Retinal pigment epithelial cell (primary cell): ENCODE measurements around the gene GRIN2D.
"Not testable (repeated sequence)": the region's sequence is repeated elsewhere in the genome, so short reads cannot be mapped to it uniquely, and the experiment has no call there.

Experiments used
- DNase-seq: peaks from one replicate; pipeline ENCODE4 v3.0.0-alpha.2; 2010; ENCODE audit warnings: low read depth
- H3K4me3 ChIP-seq: 2 replicates; pipeline ENCODE4 v1.5.1; 2011; ENCODE audit warnings: mild to moderate bottlenecking, low read length, control low read depth, moderate library complexity
- TF ChIP-seq, protein P1 (sequence below): conservative IDR thresholded peaks from 2 replicates; pipeline ENCODE4 v1.5.1; 2011; ENCODE audit warnings: low read depth, low read length, control low read depth, inconsistent platforms

GRIN2D gene

DNA sequence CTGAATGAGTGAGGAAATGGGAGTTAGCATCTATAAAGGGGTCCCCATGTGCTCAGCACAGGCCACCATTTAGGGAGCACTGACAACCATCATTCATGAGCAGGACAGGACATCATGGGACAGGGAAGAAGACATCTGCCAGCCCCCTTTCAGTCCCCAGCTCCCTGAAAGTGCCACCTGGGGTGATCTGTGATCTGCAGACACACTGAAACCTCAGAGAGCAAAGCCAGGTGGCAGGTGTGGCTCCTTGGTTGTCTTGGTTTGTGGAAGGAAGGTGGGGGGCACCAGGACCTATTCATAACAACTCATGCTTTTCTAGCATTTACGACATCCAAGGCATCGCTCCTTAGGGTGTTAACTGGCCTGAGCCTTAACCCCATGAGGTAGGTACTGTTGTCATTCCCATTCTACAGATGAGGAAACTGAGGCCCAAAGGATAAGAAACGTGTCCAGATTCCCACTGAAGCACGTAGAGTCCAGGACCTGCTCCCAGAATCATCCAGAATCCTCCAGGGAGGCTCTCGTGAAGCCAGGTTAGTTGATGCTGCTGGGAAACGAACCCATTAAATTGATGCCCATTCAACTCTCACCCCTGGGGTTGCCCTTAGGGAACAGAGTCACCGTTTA is 7.9 kb upstream of the GRIN2D start:
- TF ChIP-seq, protein P1, sequence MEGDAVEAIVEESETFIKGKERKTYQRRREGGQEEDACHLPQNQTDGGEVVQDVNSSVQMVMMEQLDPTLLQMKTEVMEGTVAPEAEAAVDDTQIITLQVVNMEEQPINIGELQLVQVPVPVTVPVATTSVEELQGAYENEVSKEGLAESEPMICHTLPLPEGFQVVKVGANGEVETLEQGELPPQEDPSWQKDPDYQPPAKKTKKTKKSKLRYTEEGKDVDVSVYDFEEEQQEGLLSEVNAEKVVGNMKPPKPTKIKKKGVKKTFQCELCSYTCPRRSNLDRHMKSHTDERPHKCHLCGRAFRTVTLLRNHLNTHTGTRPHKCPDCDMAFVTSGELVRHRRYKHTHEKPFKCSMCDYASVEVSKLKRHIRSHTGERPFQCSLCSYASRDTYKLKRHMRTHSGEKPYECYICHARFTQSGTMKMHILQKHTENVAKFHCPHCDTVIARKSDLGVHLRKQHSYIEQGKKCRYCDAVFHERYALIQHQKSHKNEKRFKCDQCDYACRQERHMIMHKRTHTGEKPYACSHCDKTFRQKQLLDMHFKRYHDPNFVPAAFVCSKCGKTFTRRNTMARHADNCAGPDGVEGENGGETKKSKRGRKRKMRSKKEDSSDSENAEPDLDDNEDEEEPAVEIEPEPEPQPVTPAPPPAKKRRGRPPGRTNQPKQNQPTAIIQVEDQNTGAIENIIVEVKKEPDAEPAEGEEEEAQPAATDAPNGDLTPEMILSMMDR: no peak
- no peak for DNase-seq
- no peak overlapping the region for H3K4me3 ChIP-seq

DNA sequence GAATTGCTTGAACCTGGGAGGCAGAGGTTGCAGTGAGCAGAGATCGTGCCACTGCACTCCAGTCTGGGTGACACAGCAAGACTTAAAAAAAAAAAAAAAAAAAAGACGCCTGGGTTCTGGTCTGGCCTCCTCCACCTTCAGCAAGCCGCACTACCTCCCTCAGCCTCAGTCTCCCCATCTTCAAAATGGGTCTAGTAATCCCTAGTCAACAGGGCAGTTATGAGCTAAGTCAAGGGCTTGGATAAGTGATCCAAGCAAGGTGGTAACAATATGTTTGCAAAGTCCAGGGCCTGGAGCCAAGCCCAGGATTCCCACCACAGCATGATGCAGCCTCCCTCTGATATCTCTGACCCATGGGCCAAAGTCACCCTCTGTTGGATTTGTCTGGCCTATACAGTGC is 6.5 kb upstream of the GRIN2D start:
- TF ChIP-seq, protein P1: no peak
- no peak for DNase-seq
- no peak overlapping the region for H3K4me3 ChIP-seq

DNA sequence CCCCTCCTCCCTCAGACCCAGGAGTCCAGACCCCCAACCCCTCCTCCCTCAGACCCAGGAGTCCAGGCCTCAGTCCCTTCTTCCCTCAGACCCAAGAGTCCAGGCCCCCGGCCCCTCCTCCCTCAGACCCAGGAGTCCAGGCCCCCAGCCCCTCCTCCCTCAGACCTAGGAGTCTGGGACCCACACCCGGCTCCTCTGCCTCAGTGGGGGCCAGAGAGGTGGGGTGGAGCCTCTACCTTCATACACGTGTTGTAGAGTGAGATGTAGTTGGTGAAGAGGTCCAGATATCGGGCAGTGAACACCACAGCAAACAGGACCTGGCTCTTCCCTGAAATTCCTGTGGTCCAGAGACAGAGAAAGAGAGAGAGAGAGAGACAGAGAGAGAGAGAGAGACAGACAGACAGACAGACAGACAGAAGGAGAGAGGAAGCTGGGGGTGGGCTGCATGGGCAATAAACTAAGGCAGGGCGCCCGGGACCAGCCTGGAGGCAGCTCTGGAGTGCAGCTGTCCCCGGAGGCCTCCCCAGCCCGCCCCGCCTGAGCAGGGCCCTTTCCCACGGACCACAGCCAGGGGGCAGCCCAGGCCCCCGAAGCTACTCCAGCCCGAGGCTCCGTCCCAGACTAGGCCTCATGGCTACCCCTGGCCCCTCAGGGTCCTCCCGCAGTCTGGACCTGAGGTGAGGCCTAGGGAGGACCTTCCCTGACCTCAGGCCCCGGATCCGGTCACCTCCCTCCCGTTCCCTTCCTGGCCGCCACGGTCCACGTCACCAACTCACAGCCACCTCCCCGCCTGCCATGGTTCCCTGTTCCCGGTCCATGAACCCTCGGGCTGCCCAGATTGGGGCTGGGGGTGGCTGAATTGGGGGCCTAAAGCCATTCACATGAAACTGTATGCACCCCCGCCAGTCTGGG is 3.0 kb upstream of the GRIN2D start:
- TF ChIP-seq, protein P1: peak; percentile 73
- no peak for DNase-seq

DNA sequence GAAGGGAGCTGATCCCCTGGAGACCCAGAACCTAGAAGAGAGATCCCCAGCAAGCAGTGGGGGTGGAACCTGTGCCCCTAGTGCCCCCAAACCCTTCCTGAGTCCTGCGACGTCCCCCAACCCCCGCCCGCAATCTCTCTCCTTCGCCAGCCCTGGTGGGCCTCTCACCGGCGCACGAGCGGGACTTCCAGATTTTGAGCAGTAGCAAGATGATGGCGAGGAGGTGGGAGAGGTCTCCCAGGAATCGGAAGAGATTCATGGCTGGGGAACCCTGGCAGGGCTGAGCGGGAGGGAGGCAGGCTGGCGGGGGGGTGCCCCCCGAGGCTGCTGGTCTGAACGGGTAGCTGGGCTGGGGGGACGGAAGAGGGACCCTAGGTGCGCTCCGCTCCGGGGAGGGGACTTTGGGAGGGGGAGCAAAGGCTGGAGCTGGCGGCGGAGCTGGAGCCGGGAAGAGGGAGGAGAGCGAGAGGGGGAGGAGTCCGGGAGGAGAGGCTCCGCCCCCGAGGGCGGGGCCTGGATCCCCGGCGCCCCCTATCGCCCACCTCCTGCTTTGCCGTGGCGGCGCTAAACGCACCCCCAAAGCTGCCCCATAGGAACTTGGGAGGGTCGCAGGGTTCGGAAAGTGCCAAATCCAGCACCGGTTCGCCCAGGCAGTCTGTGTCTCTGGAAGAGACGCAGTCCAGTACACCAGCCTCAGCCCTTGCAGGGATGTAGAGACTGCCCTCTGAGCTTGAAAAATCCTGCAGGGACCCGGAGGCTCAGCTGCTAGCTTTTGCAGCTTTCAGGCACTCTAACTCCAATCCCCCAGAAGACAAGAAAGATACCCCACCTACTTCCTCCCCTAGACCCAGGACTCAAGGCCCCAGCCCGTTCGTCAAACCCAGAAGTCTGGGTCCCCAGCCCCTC is 2.1 kb upstream of the GRIN2D start, which contains the start of gene KDELR1:
KDELR1 (minus strand) TSS at position 452 of the 906 bp plus-strand sequence; CDS start at position 259, 193 bp downstream.
- TF ChIP-seq, protein P1: peak; percentile 93
- H3K4me3 ChIP-seq: peak within 1 kb of the TSS; percentile 94
- no peak for DNase-seq

More for the DNA sequence above, 3.0 kb upstream of the GRIN2D start:
- peak overlapping the region; percentile 94 for H3K4me3 ChIP-seq

DNA sequence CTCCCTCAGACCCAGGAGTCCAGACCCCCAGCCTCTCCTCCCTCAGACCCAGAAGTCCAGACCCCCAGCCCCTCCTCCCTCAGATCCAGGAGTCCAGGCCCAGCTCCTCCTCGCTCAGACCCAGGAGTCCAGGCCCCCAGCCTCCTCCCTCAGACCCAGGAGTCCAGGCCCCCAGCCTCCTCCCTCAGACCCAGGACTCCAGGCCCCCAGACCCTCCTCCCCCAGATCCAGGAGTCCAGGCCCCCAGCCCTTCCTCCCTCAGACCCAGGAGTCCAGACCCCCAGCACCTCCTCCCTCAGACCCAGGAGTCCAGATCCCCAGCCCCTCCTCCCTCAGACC is 1.5 kb upstream of the GRIN2D start:
- not testable (repeated sequence) for H3K4me3 ChIP-seq, DNase-seq

DNA sequence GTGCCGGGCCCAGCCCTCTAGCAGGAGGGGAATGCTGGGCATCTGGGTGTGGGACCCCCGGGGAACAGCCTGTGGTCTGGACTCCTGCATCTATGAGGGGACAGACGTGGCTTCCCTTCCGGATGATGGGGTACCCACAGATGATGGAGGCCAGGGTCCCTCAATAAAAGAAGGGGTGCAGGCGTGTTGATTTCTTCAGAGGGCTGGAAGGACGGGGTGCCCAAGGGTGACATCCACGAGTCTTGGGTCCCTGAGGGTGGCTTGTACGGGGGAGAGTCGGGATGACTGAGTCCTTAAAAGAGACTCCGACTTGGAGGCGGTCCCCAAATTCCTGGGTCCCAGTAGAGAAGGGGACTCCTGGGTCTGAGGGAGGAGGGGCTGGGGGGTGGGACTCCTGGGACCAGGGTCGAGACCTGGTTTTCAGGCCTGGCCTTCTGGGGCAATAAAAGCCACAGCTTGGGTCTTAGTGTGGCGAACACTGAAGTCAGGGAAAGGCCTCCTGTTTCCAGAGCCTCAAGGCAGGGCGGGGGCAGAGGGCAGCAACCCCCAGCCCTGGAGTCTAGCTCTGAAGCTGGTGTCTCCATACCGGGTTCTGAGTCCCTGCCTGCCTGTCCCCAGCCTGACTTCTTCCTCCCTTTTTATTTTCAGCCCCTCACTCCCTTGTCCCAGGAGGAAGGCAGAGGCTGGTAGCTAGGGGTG is 459 bp upstream of the GRIN2D start:
- H3K4me3 ChIP-seq: no peak overlapping the region
- DNase-seq: no peak
- TF ChIP-seq, protein P1: no peak
